Right ventricle myocardium inferior (tissue), 1 donor: Measurements from ENCODE around the gene BMPER. TPM values are rescaled to one million over a fixed set of nuclear protein-coding genes. Genes with fewer than 3 reads are reported as not detected.
A peak's percentile ranks its signal among the peaks of the same experiment; 100 is the strongest.

ENCODE experiments used
- ATAC-seq: fragments of 200-7000 bp; cut with Tn5 transposase; one replicate; pipeline ENCODE4 v1.9.1; 2020; ENCODE audit warnings: mild to moderate bottlenecking, moderate library complexity
- DNase-seq: peaks from one replicate; pipeline ENCODE4 v3.0.0; 2021; ENCODE audit errors: missing footprints
- intact Hi-C: fragments of 100-400 bp; cut with DNase I; formaldehyde crosslinking; loops from one replicate; pipeline ENCODE4 v1.11.0; 2022
- total RNA-seq: library from RNA; stranded (reverse); fragmentation: NEBNext Ultra II Directional; extraction: Animal tissue kit (Norgen Biotek cat#: 25700); gene quantifications from one replicate; pipeline ENCODE4 v1.2.1, GENCODE V29; 2021
- donor health status: DM: no; HTN: yes; CAD: no; lungs with severe emphysema.

Gene BMPER
- total RNA-seq, 1 donor from 2014 or later: 2.5 TPM

- DNase-seq (no peak), ATAC-seq (no peak)
- intact Hi-C loops: no loop called here
Measured at GRCh38 chr7:34136698-34137097, 231.4 kb downstream of the BMPER start.

- DNase-seq (no peak), ATAC-seq (no peak)
- intact Hi-C loops: no loop called here
Measured at GRCh38 chr7:34137176-34137575, 231.8 kb downstream of the BMPER start.

- ATAC-seq (no peak), DNase-seq (no peak)
- intact Hi-C loops: no loop called here
Measured at GRCh38 chr7:34138483-34138882, 233.1 kb downstream of the BMPER start.

- ATAC-seq (no peak), DNase-seq (no peak)
- intact Hi-C loops: no loop called here
Measured at GRCh38 chr7:34139086-34139485, 233.7 kb downstream of the BMPER start.

- no peak for DNase-seq
- ATAC-seq: no peak
- intact Hi-C loops: no loop called here
Measured at GRCh38 chr7:34140066-34140465, 234.7 kb downstream of the BMPER start.

GRCh38 chr7:34143402-34143801 is 238.1 kb downstream of the BMPER start:
- no peak for DNase-seq
- intact Hi-C loops: no loop called here
- ATAC-seq: no peak

- intact Hi-C loops: no loop called here
- DNase-seq: no peak
- ATAC-seq: no peak
Measured at GRCh38 chr7:34145603-34146002, 240.3 kb downstream of the BMPER start.

- DNase-seq: no peak
- ATAC-seq: no peak
- intact Hi-C loops: no loop called here
Measured at GRCh38 chr7:34153656-34154270, 248.4 kb downstream of the BMPER start.

GRCh38 chr7:34155220-34155908 is 250.0 kb downstream of the BMPER start:
- no peak for DNase-seq
- intact Hi-C loops: no loop called here
- ATAC-seq: peak; percentile 74

GRCh38 chr7:34156336-34156735 is 251.0 kb downstream of the BMPER start:
- ATAC-seq (peak; percentile 26), DNase-seq (no peak)
- intact Hi-C loops: no loop called here

GRCh38 chr7:34157137-34157536 is 251.8 kb downstream of the BMPER start:
- intact Hi-C loops: no loop called here
- DNase-seq (no peak), ATAC-seq (peak; percentile 45)

GRCh38 chr7:34158368-34159153 is 253.2 kb downstream of the BMPER start:
- ATAC-seq (peak; percentile 81), DNase-seq (no peak)
- intact Hi-C loops: no loop called here

GRCh38 chr7:34160261-34160752 is 255.0 kb downstream of the BMPER start:
- ATAC-seq (no peak), DNase-seq (no peak)
- intact Hi-C loops: no loop called here

GRCh38 chr7:34162027-34162565 is 256.8 kb downstream of the BMPER start:
- no peak for DNase-seq
- intact Hi-C loops: no loop called here
- ATAC-seq: no peak

GRCh38 chr7:34162677-34163076 is 257.3 kb downstream of the BMPER start:
- ATAC-seq: no peak
- intact Hi-C loops: no loop called here
- DNase-seq: no peak

GRCh38 chr7:34163956-34164355 is 258.6 kb downstream of the BMPER start:
- intact Hi-C loops: no loop called here
- ATAC-seq (no peak), DNase-seq (no peak)

- DNase-seq: no peak
- intact Hi-C loops: no loop called here
- peak; percentile 57 for ATAC-seq
Measured at GRCh38 chr7:34165466-34165865, 260.1 kb downstream of the BMPER start.

GRCh38 chr7:34165927-34166550 is 260.7 kb downstream of the BMPER start:
- ATAC-seq (peak; percentile 63), DNase-seq (no peak)
- intact Hi-C loops: no loop called here

- intact Hi-C loops: no loop called here
- ATAC-seq: no peak
- no peak for DNase-seq
Measured at GRCh38 chr7:34168013-34168412, 262.7 kb downstream of the BMPER start.
